Mesothelial cell of epicardium (in vitro differentiated cells): ENCODE results near the gene DNAJB14. TPM values are rescaled to one million over a fixed set of nuclear protein-coding genes. Genes with fewer than 3 reads are reported as not detected.

Experiments
- DNase-seq, 2 experiments: peaks; one replicate each; pipeline ENCODE4 v3.0.0; 2021; ENCODE audit warnings: low spot score in 2 of 2; ENCODE audit not compliant: unreplicated experiment in 2 of 2
- H3K27ac Mint-ChIP-seq: 2 replicates; pipeline ENCODE4 v1.8.0; 2021; ENCODE audit warnings: mixed read lengths
- H3K27me3 Mint-ChIP-seq: 2 replicates; pipeline ENCODE4 v1.8.0; 2021; ENCODE audit warnings: low read depth, mixed read lengths
- H3K36me3 Mint-ChIP-seq: 2 replicates; pipeline ENCODE4 v1.8.0; 2021; ENCODE audit warnings: mixed read lengths
- H3K4me1 Mint-ChIP-seq: 2 replicates; pipeline ENCODE4 v1.8.0; 2021; ENCODE audit warnings: mixed read lengths
- H3K4me3 Mint-ChIP-seq: 2 replicates; pipeline ENCODE4 v1.8.0; 2021; ENCODE audit warnings: mild to moderate bottlenecking, moderate library complexity, mixed read lengths
- H3K9me3 Mint-ChIP-seq: 2 replicates; pipeline ENCODE4 v1.8.0; 2021; ENCODE audit warnings: mixed read lengths
- total RNA-seq: library from RNA; stranded (reverse); gene quantifications from 3 replicates; pipeline ENCODE4 v1.2.1, GENCODE V29; 2021
- TF ChIP-seq, protein P1 (sequence below): fragments of 200-600 bp; sonication (generic); IDR thresholded peaks from one replicate; pipeline ENCODE4 v1.5.0; 2021; ENCODE audit warnings: antibody characterized with exemption; ENCODE audit not compliant: unreplicated experiment

Gene DNAJB14
- total RNA-seq, 1 donor from 2014 or later, result 55.9 TPM

DNA sequence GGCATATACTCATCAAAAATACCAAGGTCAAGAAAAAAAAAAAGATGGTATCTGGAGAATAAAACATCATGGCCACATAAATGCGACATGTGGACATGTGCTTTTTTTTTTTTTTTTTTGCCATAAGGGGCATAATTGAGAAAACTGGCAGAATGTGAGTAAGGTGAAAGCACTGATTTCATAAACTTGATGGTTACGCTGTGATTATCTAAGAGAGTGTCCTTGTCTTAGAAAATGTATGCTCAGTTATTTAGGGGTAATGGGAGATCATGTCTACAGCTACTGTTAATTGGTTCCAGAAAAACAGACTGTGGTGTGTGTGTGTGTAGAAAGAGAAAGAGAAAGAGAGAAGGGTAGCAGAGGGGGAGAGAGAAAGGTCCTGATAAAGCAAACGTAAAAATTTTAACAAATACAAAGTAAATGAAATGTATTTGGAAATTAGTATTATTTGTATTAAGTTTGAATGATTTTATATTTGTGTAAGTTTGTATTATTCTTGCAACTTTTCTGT is 8.1 kb downstream of the DNAJB14 start:
- peaks cover 19% of the 10 kb centered on the region for H3K9me3 Mint-ChIP-seq
- H3K27me3 Mint-ChIP-seq, result no peaks in the 10 kb centered on the region
- no peak overlapping the region for H3K4me3 Mint-ChIP-seq
- H3K36me3 Mint-ChIP-seq, result peaks cover 27% of the 10 kb centered on the region
- TF ChIP-seq, protein P1, sequence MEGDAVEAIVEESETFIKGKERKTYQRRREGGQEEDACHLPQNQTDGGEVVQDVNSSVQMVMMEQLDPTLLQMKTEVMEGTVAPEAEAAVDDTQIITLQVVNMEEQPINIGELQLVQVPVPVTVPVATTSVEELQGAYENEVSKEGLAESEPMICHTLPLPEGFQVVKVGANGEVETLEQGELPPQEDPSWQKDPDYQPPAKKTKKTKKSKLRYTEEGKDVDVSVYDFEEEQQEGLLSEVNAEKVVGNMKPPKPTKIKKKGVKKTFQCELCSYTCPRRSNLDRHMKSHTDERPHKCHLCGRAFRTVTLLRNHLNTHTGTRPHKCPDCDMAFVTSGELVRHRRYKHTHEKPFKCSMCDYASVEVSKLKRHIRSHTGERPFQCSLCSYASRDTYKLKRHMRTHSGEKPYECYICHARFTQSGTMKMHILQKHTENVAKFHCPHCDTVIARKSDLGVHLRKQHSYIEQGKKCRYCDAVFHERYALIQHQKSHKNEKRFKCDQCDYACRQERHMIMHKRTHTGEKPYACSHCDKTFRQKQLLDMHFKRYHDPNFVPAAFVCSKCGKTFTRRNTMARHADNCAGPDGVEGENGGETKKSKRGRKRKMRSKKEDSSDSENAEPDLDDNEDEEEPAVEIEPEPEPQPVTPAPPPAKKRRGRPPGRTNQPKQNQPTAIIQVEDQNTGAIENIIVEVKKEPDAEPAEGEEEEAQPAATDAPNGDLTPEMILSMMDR, result no peak
- no peak for DNase-seq
- H3K4me1 Mint-ChIP-seq, result peaks cover 6% of the 10 kb centered on the region
- H3K27ac Mint-ChIP-seq, result no peak overlapping the region

DNA sequence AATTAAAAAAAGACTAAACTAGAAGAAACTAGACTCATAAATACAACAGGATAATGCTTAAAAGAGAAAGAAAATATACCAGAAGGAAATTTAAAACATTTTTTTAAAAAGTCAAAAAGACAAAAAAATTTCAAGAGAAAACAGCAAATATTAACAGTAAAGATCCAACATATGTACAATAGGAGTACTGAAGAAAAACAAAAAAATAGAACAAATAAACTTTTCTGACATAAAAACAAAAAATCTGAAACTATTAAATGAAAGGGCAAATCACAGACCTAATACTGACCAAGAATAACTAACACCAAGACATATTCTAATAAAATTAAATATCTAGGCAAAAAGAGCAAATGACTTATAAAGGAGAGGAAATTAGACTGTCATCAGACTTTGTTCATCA is 11.5 kb downstream of the DNAJB14 start:
- H3K27ac Mint-ChIP-seq, result no peak overlapping the region
- H3K4me1 Mint-ChIP-seq, result no peaks in the 10 kb centered on the region
- H3K9me3 Mint-ChIP-seq, result peaks cover 38% of the 10 kb centered on the region
- TF ChIP-seq, protein P1, result no peak
- DNase-seq, result no peak
- H3K27me3 Mint-ChIP-seq, result no peaks in the 10 kb centered on the region
- H3K4me3 Mint-ChIP-seq, result no peak overlapping the region
- H3K36me3 Mint-ChIP-seq, result peaks cover 42% of the 10 kb centered on the region

DNA sequence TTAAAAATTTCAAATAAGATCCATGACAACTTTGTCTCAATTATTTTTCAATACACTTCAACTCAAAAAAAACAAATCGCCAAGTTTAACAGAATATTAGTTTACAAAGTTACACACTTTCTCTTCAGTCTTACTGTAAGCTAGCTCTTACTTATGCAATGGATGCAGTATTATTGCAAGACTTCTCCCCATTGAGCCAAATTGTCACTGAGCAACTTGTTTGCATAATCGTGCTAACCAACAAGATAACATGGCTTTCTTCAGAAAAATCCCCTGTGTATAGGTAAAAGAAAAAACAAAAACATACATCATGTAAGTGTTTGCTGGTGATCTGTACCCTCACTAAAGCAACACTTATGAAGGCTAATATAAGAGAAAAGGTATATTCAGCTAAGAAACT is 18.9 kb downstream of the DNAJB14 start:
- TF ChIP-seq, protein P1, result no peak
- H3K36me3 Mint-ChIP-seq, result peaks cover 24% of the 10 kb centered on the region
- DNase-seq, result no peak
- no peaks in the 10 kb centered on the region for H3K27me3 Mint-ChIP-seq
- no peaks in the 10 kb centered on the region for H3K4me1 Mint-ChIP-seq
- peaks cover 15% of the 10 kb centered on the region for H3K9me3 Mint-ChIP-seq
- H3K27ac Mint-ChIP-seq, result no peak overlapping the region
- H3K4me3 Mint-ChIP-seq, result no peak overlapping the region

DNA sequence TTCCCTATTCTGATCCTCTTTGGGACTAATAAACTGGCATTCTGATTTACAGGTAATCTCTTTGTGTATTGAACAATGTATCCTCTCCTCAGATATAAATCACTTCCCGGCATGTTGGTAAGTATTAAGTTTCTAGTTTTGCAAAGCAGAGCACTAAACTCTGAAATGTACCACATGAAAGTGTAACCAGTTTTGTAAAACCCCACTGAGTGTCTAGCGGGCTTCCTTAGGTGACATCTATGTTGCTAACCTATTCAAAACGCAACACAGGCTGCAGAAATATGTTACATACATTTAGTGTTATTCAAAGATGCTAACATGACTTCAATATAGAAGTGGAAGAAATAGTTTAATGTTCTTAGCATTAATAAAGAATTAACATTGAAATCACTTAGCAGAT is 25.2 kb downstream of the DNAJB14 start:
- Mint-ChIP-seq H3K27ac (no peak overlapping the region), H3K4me3 (no peak overlapping the region), H3K4me1 (no peaks in the 10 kb centered on the region), H3K36me3 (peaks cover 39% of the 10 kb centered on the region), H3K9me3 (peaks cover 13% of the 10 kb centered on the region), H3K27me3 (no peaks in the 10 kb centered on the region)
- no peak for DNase-seq
- TF ChIP-seq, protein P1, result no peak

DNA sequence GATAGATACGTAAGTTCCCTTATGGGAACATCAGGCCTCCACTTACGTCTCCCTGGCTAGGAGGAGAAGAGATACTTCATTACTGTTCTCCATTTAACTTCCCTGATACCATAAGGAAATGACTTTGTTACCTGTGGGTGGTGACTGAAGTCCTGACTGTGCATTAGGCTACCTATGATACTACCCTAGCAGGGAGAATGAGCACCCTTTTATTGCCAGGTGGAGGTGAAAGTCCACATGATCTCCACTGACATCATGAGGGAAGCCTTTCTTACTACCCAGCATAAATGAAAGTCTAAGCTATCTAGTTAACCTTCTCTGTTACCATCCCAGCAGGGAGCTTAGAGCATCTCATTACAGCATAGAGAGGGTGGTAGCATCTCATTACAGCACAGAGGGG is 27.8 kb downstream of the DNAJB14 start:
- TF ChIP-seq, protein P1, result no peak
- H3K9me3 Mint-ChIP-seq, result peaks cover 23% of the 10 kb centered on the region
- no peaks in the 10 kb centered on the region for H3K27me3 Mint-ChIP-seq
- no peak overlapping the region for H3K27ac Mint-ChIP-seq
- H3K4me3 Mint-ChIP-seq, result no peak overlapping the region
- H3K4me1 Mint-ChIP-seq, result no peaks in the 10 kb centered on the region
- peaks cover 54% of the 10 kb centered on the region for H3K36me3 Mint-ChIP-seq
- DNase-seq, result no peak

DNA sequence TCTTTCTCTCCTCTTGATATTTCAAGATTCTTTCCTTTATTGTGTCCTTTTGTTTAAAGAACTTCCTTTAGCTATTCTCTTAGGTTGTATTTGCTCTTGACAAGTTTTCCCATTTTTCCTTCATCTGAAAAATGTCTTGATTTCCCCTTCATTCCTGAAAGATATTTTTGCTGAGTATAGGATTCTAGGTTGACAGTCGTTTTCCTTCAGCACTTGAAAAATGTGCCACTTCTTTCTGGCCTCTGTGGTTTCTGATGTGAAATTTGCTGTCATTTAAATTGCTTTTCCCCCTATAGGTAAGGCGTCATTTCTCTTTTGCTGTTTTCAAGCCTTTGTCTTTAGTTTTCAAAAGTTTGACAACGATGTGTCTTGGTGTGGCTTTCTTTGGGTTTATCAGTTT is 28.8 kb downstream of the DNAJB14 start:
- TF ChIP-seq, protein P1, result no peak
- Mint-ChIP-seq H3K9me3 (peaks cover 23% of the 10 kb centered on the region), H3K4me1 (no peaks in the 10 kb centered on the region), H3K27ac (no peak overlapping the region), H3K27me3 (no peaks in the 10 kb centered on the region), H3K36me3 (peaks cover 59% of the 10 kb centered on the region), H3K4me3 (no peak overlapping the region)
- DNase-seq, result no peak
